H1 (cell line): Measurements from ENCODE around the gene SPN. TPM values are rescaled to one million over a fixed set of nuclear protein-coding genes. Genes with fewer than 3 reads are reported as not detected.

Experiments used
- CTCF ChIA-PET: fragments of 300-600 bp; sonication (Branson Sonifier 250); formaldehyde crosslinking; loops from one replicate; lab custom pipeline; 2021; ENCODE audit not compliant: partially characterized antibody; lab: Charles Lee
- POLR2A ChIA-PET: fragments of 300-600 bp; sonication (Branson Sonifier 250); formaldehyde crosslinking; loops from one replicate; lab custom pipeline; 2021; ENCODE audit warnings: inconsistent platforms; ENCODE audit not compliant: partially characterized antibody; lab: Charles Lee
- DNase-seq, 2 experiments: peaks; one replicate each; pipeline versions ENCODE4 v3.0.0 to v3.0.0-alpha.2; 2010 to 2022; ENCODE audit warnings: low spot score in 2 of 2, low read depth in 1 of 2, mixed read lengths in 1 of 2
- FAIRE-seq: peaks from 2 replicates; lab custom pipeline; 2011; peaks lifted over from hg19 to GRCh38; lab: Jason Lieb, UNC
- H2AFZ ChIP-seq: 2 replicates; pipeline ENCODE4 v1.8.1; 2012; ENCODE audit warnings: low read length, inconsistent platforms
- H2AK5ac ChIP-seq: 2 replicates; pipeline ENCODE4 v1.6.1; 2013; ENCODE audit warnings: low read depth, low read length
- H2BK120ac ChIP-seq: replicated peaks from 2 replicates; pipeline ENCODE3; 2013; ENCODE audit warnings: low read depth, low read length, inconsistent platforms
- H2BK12ac ChIP-seq: 2 replicates; pipeline ENCODE4 v1.6.1; 2013; ENCODE audit warnings: low read depth, low read length
- H2BK15ac ChIP-seq: 2 replicates; pipeline ENCODE4 v1.6.1; 2013; ENCODE audit warnings: low read length
- H2BK20ac ChIP-seq: 2 replicates; pipeline ENCODE4 v1.6.1; 2013; ENCODE audit warnings: low read length
- H2BK5ac ChIP-seq: 2 replicates; pipeline ENCODE4 v1.6.1; 2013; ENCODE audit warnings: low read depth, low read length
- H3K14ac ChIP-seq: 2 replicates; pipeline ENCODE4 v1.6.1; 2013; ENCODE audit warnings: inconsistent platforms; ENCODE audit not compliant: insufficient read length
- H3K18ac ChIP-seq: 2 replicates; pipeline ENCODE4 v1.6.1; 2013; ENCODE audit warnings: low read length; ENCODE audit errors: extremely low read depth
- H3K23ac ChIP-seq: 2 replicates; pipeline ENCODE4 v1.6.1; 2013; ENCODE audit warnings: inconsistent platforms; ENCODE audit not compliant: insufficient read length
- H3K23me2 ChIP-seq: 2 replicates; pipeline ENCODE4 v1.6.1; 2013; ENCODE audit warnings: low read depth, low read length
- H3K27ac ChIP-seq: 2 replicates; pipeline ENCODE4 v1.6.1; 2011; ENCODE audit warnings: low read depth, low read length, inconsistent platforms
- H3K27me3 ChIP-seq, 4 experiments: replicated peaks in 1 of 4; 1 replicate in 1 of 4; 2 replicates in 3 of 4; pipeline versions ENCODE4 v1.6.1 to v1.8.1; 2011 to 2013; ENCODE audit warnings: low read length in 3 of 4, mild to moderate bottlenecking in 3 of 4, inconsistent platforms in 2 of 4, mixed read lengths in 2 of 4, moderate library complexity in 1 of 4; ENCODE audit not compliant: control insufficient read depth in 3 of 4, insufficient read depth in 3 of 4; ENCODE audit errors: extremely low read depth in 1 of 4
- H3K36me3 ChIP-seq, 4 experiments: 2 replicates each; pipeline versions ENCODE4 v1.6.1 to v1.8.1; 2011 to 2013; ENCODE audit warnings: mild to moderate bottlenecking in 4 of 4, low read length in 3 of 4, moderate library complexity in 2 of 4, control low read depth in 1 of 4, inconsistent platforms in 1 of 4; ENCODE audit not compliant: insufficient read depth in 4 of 4, control insufficient read depth in 2 of 4
- H3K4ac ChIP-seq: replicated peaks from 2 replicates; pipeline ENCODE3; 2013; ENCODE audit warnings: low read length, low read depth, mixed read lengths, inconsistent platforms; ENCODE audit not compliant: insufficient read length
- H3K4me1 ChIP-seq, 4 experiments: replicated peaks in 1 of 4; 1 replicate in 1 of 4; 2 replicates in 3 of 4; pipeline versions ENCODE4 v1.6.1 to v1.8.1; 2011 to 2013; ENCODE audit warnings: low read length in 3 of 4, inconsistent platforms in 2 of 4, mixed read lengths in 1 of 4; ENCODE audit not compliant: insufficient read depth in 4 of 4, control insufficient read depth in 3 of 4
- H3K4me2 ChIP-seq, 2 experiments: 2 replicates each; pipeline versions ENCODE4 v1.6.1 to v1.8.1; 2011 to 2013; ENCODE audit warnings: low read depth in 2 of 2, low read length in 2 of 2, control low read depth in 1 of 2, inconsistent platforms in 1 of 2, mild to moderate bottlenecking in 1 of 2; ENCODE audit not compliant: insufficient read depth in 1 of 2
- H3K4me3 ChIP-seq, 4 experiments: fragments of 200-600, 300-600 bp in 1 of 4; sonication (generic), shearing (Covaris generic), sonication (Bioruptor Twin) in 1 of 4; 2 replicates each; pipeline versions ENCODE4 v1.5.1 to v1.8.1; 2011 to 2016; ENCODE audit warnings: low read length in 4 of 4, low read depth in 3 of 4, control low read depth in 2 of 4, inconsistent platforms in 2 of 4, mild to moderate bottlenecking in 2 of 4, mixed read lengths in 1 of 4, moderate library complexity in 1 of 4; ENCODE audit not compliant: insufficient read depth in 2 of 4; ENCODE audit errors: extremely low read depth in 1 of 4
- H3K56ac ChIP-seq: replicated peaks from 2 replicates; pipeline ENCODE3; 2013; ENCODE audit warnings: low read depth, mild to moderate bottlenecking, mixed read lengths, low read length, inconsistent platforms; ENCODE audit not compliant: insufficient read length
- H3K79me1 ChIP-seq: 2 replicates; pipeline ENCODE4 v1.6.1; 2013; ENCODE audit warnings: low read depth, low read length, control low read depth
- H3K79me2 ChIP-seq, 2 experiments: 2 replicates each; pipeline versions ENCODE4 v1.6.1 to v1.8.1; 2012 to 2013; ENCODE audit warnings: low read length in 2 of 2, mild to moderate bottlenecking in 2 of 2, inconsistent platforms in 1 of 2; ENCODE audit not compliant: insufficient read depth in 2 of 2, control insufficient read depth in 1 of 2
- H3K9ac ChIP-seq, 4 experiments: replicated peaks in 1 of 4; 1 replicate in 1 of 4; 2 replicates in 3 of 4; pipeline versions ENCODE4 v1.6.1 to v1.8.1; 2011 to 2013; ENCODE audit warnings: low read depth in 3 of 4, low read length in 3 of 4, control low read depth in 2 of 4, mild to moderate bottlenecking in 2 of 4, moderate library complexity in 2 of 4, inconsistent platforms in 1 of 4; ENCODE audit errors: extremely low read depth in 1 of 4
- H3K9me3 ChIP-seq, 2 experiments: 2 replicates each; pipeline versions ENCODE4 v1.6.1 to v1.8.1; 2012 to 2013; ENCODE audit warnings: mild to moderate bottlenecking in 2 of 2, moderate library complexity in 2 of 2, control low read depth in 1 of 2, inconsistent platforms in 1 of 2, low read depth in 1 of 2, low read length in 1 of 2, mixed read lengths in 1 of 2; ENCODE audit not compliant: insufficient read depth in 2 of 2
- H4K20me1 ChIP-seq, 2 experiments: replicated peaks in 1 of 2; 2 replicates each; pipeline versions ENCODE3 to v1.8.1; 2011 to 2013; ENCODE audit warnings: inconsistent platforms in 2 of 2, low read length in 2 of 2, mild to moderate bottlenecking in 1 of 2; ENCODE audit not compliant: insufficient read depth in 2 of 2, control insufficient read depth in 1 of 2
- H4K5ac ChIP-seq: 2 replicates; pipeline ENCODE4 v1.6.1; 2013; ENCODE audit warnings: low read length, low read depth, mixed read lengths, inconsistent platforms; ENCODE audit not compliant: insufficient read length
- H4K8ac ChIP-seq: 2 replicates; pipeline ENCODE4 v1.8.0; 2013; ENCODE audit warnings: mild to moderate bottlenecking, moderate library complexity, low read length, inconsistent platforms; ENCODE audit not compliant: insufficient read depth; ENCODE audit errors: extremely low read depth
- H4K91ac ChIP-seq: replicated peaks from 2 replicates; pipeline ENCODE3; 2013; ENCODE audit warnings: low read length, mixed read lengths, inconsistent platforms; ENCODE audit not compliant: insufficient read length
- EGR1 ChIP-seq: IDR thresholded peaks from 2 replicates; pipeline ENCODE4 v1.6.1; 2011; ENCODE audit warnings: low read depth, low read length, borderline replicate concordance
- KDM5A ChIP-seq: fragments of 200-600 bp; IDR thresholded peaks from 2 replicates; pipeline ENCODE4 v1.7.1; 2012; ENCODE audit warnings: mild to moderate bottlenecking, low read length, inconsistent platforms, mixed read lengths
- MAFK ChIP-seq: IDR thresholded peaks from 2 replicates; pipeline ENCODE4 v1.6.1; 2012; ENCODE audit warnings: low read depth, mild to moderate bottlenecking, improper control_type of control experiment, low read length
- MAX ChIP-seq: IDR thresholded peaks from 2 replicates; pipeline ENCODE4 v1.6.1; 2012; ENCODE audit warnings: inconsistent platforms
- NRF1 ChIP-seq: IDR thresholded peaks from 2 replicates; pipeline ENCODE4 v1.6.1; 2011; ENCODE audit warnings: mild to moderate bottlenecking, low read depth, low read length, improper control_type of control experiment
- POLR2AphosphoS5 ChIP-seq: IDR thresholded peaks from 2 replicates; pipeline ENCODE4 v1.6.1; 2011; ENCODE audit warnings: low read depth, low read length
- SP2 ChIP-seq: IDR thresholded peaks from 2 replicates; pipeline ENCODE4 v1.6.1; 2012; ENCODE audit warnings: mild to moderate bottlenecking, low read length, inconsistent platforms
- SRF ChIP-seq: IDR thresholded peaks from 2 replicates; pipeline ENCODE4 v1.6.1; 2011; ENCODE audit warnings: mild to moderate bottlenecking, low read depth, low read length, moderate library complexity
- TAF1 ChIP-seq: IDR thresholded peaks from 2 replicates; pipeline ENCODE4 v1.6.1; 2011; ENCODE audit warnings: mild to moderate bottlenecking, low read depth, low read length
- TAF7 ChIP-seq: optimal IDR thresholded peaks from 2 replicates; pipeline ENCODE3; 2011; ENCODE audit warnings: low read depth, mild to moderate bottlenecking, inconsistent platforms, low read length, moderate library complexity, borderline replicate concordance
- TEAD4 ChIP-seq: IDR thresholded peaks from 2 replicates; pipeline ENCODE4 v1.6.1; 2012; ENCODE audit warnings: low read depth, low read length, inconsistent platforms, mixed read lengths
- WGBS, 2 experiments: shearing (Covaris generic) in 1 of 2; methylation state at CpG; one replicate each; pipeline versions ENCODE4 v1.1.6 to v1.1.7; 2013 to 2015; ENCODE audit warnings: low lambda C conversion rate in 2 of 2, mixed read lengths in 2 of 2, inconsistent platforms in 1 of 2, low coverage in 1 of 2, missing lambda C conversion rate in 1 of 2; ENCODE audit not compliant: insufficient replicate concordance in 2 of 2, insufficient coverage in 1 of 2, insufficient read length in 1 of 2; ENCODE audit errors: extremely low coverage in 1 of 2, missing lambda C conversion rate in 1 of 2; 5-methylcytosine and 5-hydroxymethylcytosine counted together
- polyA plus RNA-seq, 7 experiments: library from polyadenylated mRNA; depleted of rRNA in 3 of 7; stranded (reverse) in 5 of 7; unstranded in 2 of 7; fragments of >200 nt in 5 of 7; fragments of 200-250 nt in 2 of 7; gene quantifications; 1 replicate in 5 of 7; 2 replicates in 1 of 7; 4 replicates in 1 of 7; pipeline versions ENCODE4 v1.2.1 to v1.2.3, GENCODE V29; 2011 to 2013; ENCODE audit warnings: missing spikeins in 2 of 7, mixed read lengths in 2 of 7
- total RNA-seq: library from RNA; stranded (reverse); fragmentation: NEBNext Ultra II Directional; extraction: Animal tissue kit (Norgen Biotek cat#: 25700); gene quantifications from 2 replicates; pipeline ENCODE4 v1.2.1, GENCODE V29; 2021

The SPN gene
- total and polyA plus RNA-seq, 2 of the 8 experiments (the other 6 are each of a cell fraction or from before 2014, with no cell fraction given), result 1.5 to 1.8 TPM

- Histone ChIP-seq H2BK15ac (no peak overlapping the region), H4K8ac (no peak overlapping the region; the same call in 1 of the 2 replicates), H3K23ac (no peak overlapping the region), H3K9ac (peak overlapping the region; percentile 87 to 99 (median 94)), H4K91ac (peak overlapping the region; percentile 92), H2BK5ac (peak overlapping the region; percentile 74), H3K23me2 (peaks cover 3% of the 10 kb centered on the region; the same call in 1 of the 2 replicates), H3K14ac (peak overlapping the region; percentile 2), H3K56ac (peak overlapping the region; percentile 34), H3K27me3 (no peaks in the 10 kb centered on the region), H4K20me1 (peaks cover 5% of the 10 kb centered on the region in 2 experiments), H3K79me2 (peaks cover 10 to 57% of the 10 kb centered on the region in 2 experiments), H2BK12ac (no peak overlapping the region; the same call in 1 of the 2 replicates), H4K5ac (peak overlapping the region; percentile 42), H3K18ac (peak overlapping the region; percentile 17; the same call in 1 of the 2 replicates), H2AFZ (no peak overlapping the region), H3K4me1 (peaks cover 0 to 7% (median 2%) of the 10 kb centered on the region in 4 experiments; a peak in 1 of 7 replicates), H2BK20ac (no peak overlapping the region), H3K4me2 (peak overlapping the region; percentile 60 to 67), H2AK5ac (peak overlapping the region; percentile 29; the same call in 1 of the 2 replicates), H3K4ac (peak overlapping the region; percentile 63), H3K36me3 (peaks cover 5 to 46% (median 17%) of the 10 kb centered on the region in 4 experiments), H3K9me3 (no peaks in the 10 kb centered on the region), H3K4me3 (peak overlapping the region; percentile 65 to 99 (median 74)), H2BK120ac (peak overlapping the region; percentile 71), H3K27ac (peak overlapping the region; percentile 91), H3K79me1 (peaks cover 3% of the 10 kb centered on the region; the same call in 1 of the 2 replicates)
- DNase-seq (no peak), FAIRE-seq (peak; percentile 63)
- 16% methylated on average over 17 of the region's 17 CpGs; no CpG with 5 or more reads in 1 of the 2 experiments for WGBS, 2 experiments
- ChIA-PET POLR2A (interaction anchor here (0.6 to 20.4 kb wide), 39 partner anchors 10 to 355 kb away, joined by 3 to 490 read pairs (median 5); partner anchors contain the start of genes CDIPT, HIRIP3, KIF22 and MVP), CTCF (interaction anchor here (0.9 to 2.2 kb wide), 7 partner anchors 10 to 26 kb away, joined by 3 to 11 read pairs (median 3); no protein-coding TSS in a partner anchor)
- TF ChIP-seq EGR1, result no peak
- TF ChIP-seq SP2, result no peak
- peak; percentile 56; the same call in 1 of the 2 replicates for TF ChIP-seq TAF1
- TF ChIP-seq NRF1, result no peak
- no peak for TF ChIP-seq KDM5A
- no peak for TF ChIP-seq MAFK
- no peak for TF ChIP-seq TEAD4
- no peak for TF ChIP-seq SRF
- TF ChIP-seq MAX, result peak; percentile 96
- TF ChIP-seq POLR2AphosphoS5, result peak; percentile 77
- TF ChIP-seq TAF7, result peak; percentile 24
These were observed 47.5 kb downstream of the SPN start for GRCh38 chr16:29710227-29711219.
